GM23338 (cell line): ENCODE measurements around the gene ZNF784. TPM values are rescaled to one million over a fixed set of nuclear protein-coding genes. Genes with fewer than 3 reads are reported as not detected.

Source experiments
- ATAC-seq: fragments of 200-7000 bp; cut with Tn5 transposase; 3 replicates; pipeline ENCODE4 v1.9.1; 2020
- DNase-seq: peaks from one replicate; pipeline ENCODE4 v3.0.0-alpha.2; 2015; ENCODE audit warnings: low spot score
- H2AFZ ChIP-seq: fragments of 200-600 bp; sonication (generic); 2 replicates; pipeline ENCODE4 v1.8.0; 2016; ENCODE audit warnings: antibody characterized with exemption, mild to moderate bottlenecking, moderate library complexity
- H3F3A ChIP-seq: fragments of 200-600 bp; sonication (generic); replicated peaks from 2 replicates; pipeline ENCODE4 v1.8.0; 2017; ENCODE audit warnings: antibody characterized with exemption, mixed run types, low read depth
- H3K27ac ChIP-seq: fragments of 200-600 bp; sonication (generic); 2 replicates; pipeline ENCODE4 v1.6.1; 2016; ENCODE audit warnings: low read depth
- H3K27me3 ChIP-seq: fragments of 200-600 bp; sonication (generic); 2 replicates; pipeline ENCODE4 v1.8.0; 2016; ENCODE audit warnings: mild to moderate bottlenecking, mixed run types, moderate library complexity; ENCODE audit not compliant: insufficient read depth
- H3K36me3 ChIP-seq: fragments of 200-600 bp; sonication (generic); 2 replicates; pipeline ENCODE4 v1.8.0; 2016; ENCODE audit warnings: mild to moderate bottlenecking; ENCODE audit not compliant: insufficient read depth
- H3K4me1 ChIP-seq: fragments of 200-600 bp; sonication (generic); 2 replicates; pipeline ENCODE4 v1.8.0; 2016; ENCODE audit warnings: mild to moderate bottlenecking, moderate library complexity; ENCODE audit not compliant: insufficient read depth
- H3K4me2 ChIP-seq: fragments of 200-600 bp; sonication (generic); 2 replicates; pipeline ENCODE4 v1.7.1; 2017; ENCODE audit warnings: mixed run types
- H3K4me3 ChIP-seq: fragments of 200-600 bp; sonication (generic); 2 replicates; pipeline ENCODE4 v1.6.1; 2016; ENCODE audit warnings: mixed run types
- H3K79me2 ChIP-seq: fragments of 200-600 bp; sonication (generic); replicated peaks from 2 replicates; pipeline ENCODE4 v1.8.0; 2017; ENCODE audit warnings: mild to moderate bottlenecking; ENCODE audit not compliant: insufficient read depth
- H3K9me2 ChIP-seq: fragments of 200-600 bp; sonication (generic); 2 replicates; pipeline ENCODE4 v1.8.0; 2017; ENCODE audit not compliant: insufficient read depth
- H4K20me1 ChIP-seq: fragments of 200-600 bp; sonication (generic); replicated peaks from 2 replicates; pipeline ENCODE4 v1.8.0; 2017; ENCODE audit warnings: mild to moderate bottlenecking; ENCODE audit not compliant: insufficient read depth
- H3K27ac Mint-ChIP-seq: 2 replicates; pipeline ENCODE4 v1.8.0; 2020; ENCODE audit warnings: inconsistent platforms, mild to moderate bottlenecking, moderate library complexity, mixed read lengths
- H3K27me3 Mint-ChIP-seq: 3 replicates; pipeline ENCODE4 v1.8.0; 2022; ENCODE audit warnings: low read depth, mild to moderate bottlenecking, moderate library complexity, mixed read lengths, inconsistent platforms; ENCODE audit not compliant: insufficient read depth, poor library complexity
- H3K36me3 Mint-ChIP-seq: 3 replicates; pipeline ENCODE4 v1.8.0; 2021; ENCODE audit warnings: low read depth, mild to moderate bottlenecking, inconsistent platforms, moderate library complexity, mixed read lengths
- H3K4me1 Mint-ChIP-seq: 3 replicates; pipeline ENCODE4 v1.8.0; 2020; ENCODE audit warnings: mild to moderate bottlenecking, inconsistent platforms, mixed read lengths
- H3K4me3 Mint-ChIP-seq: 3 replicates; pipeline ENCODE4 v1.8.0; 2021; ENCODE audit warnings: moderate library complexity, mild to moderate bottlenecking, inconsistent platforms, mixed read lengths
- H3K9me3 Mint-ChIP-seq: 3 replicates; pipeline ENCODE4 v1.8.0; 2020; ENCODE audit warnings: moderate library complexity, mild to moderate bottlenecking, inconsistent platforms, mixed read lengths
- CREB1 ChIP-seq: fragments of 250-450 bp; sonication (Bioruptor Pico); IDR thresholded peaks from 2 replicates; pipeline ENCODE4 v1.5.0; 2020; ENCODE audit warnings: low read depth, mild to moderate bottlenecking, moderate library complexity
- EZH2 ChIP-seq: fragments of 200-600 bp; sonication (generic); IDR thresholded peaks from one replicate; pipeline ENCODE4 v1.8.0; 2017; ENCODE audit warnings: antibody characterized with exemption, mild to moderate bottlenecking, low read depth; ENCODE audit not compliant: unreplicated experiment
- EZH2phosphoT487 ChIP-seq: fragments of 200-600 bp; sonication (generic); IDR thresholded peaks from one replicate; pipeline ENCODE4 v1.8.1; 2018; ENCODE audit warnings: antibody characterized with exemption; ENCODE audit not compliant: unreplicated experiment
- JUNB ChIP-seq: IDR thresholded peaks from one replicate; pipeline ENCODE4 v1.6.1; 2016; ENCODE audit warnings: antibody characterized with exemption; ENCODE audit not compliant: unreplicated experiment
- NANOG ChIP-seq: IDR thresholded peaks from 2 replicates; pipeline ENCODE4 v1.6.1; 2016; ENCODE audit warnings: antibody characterized with exemption, borderline replicate concordance
- POLR2AphosphoS5 ChIP-seq: IDR thresholded peaks from 2 replicates; pipeline ENCODE4 v1.6.1; 2016; ENCODE audit warnings: antibody characterized with exemption, low read depth
- STAT1 ChIP-seq: IDR thresholded peaks from one replicate; pipeline ENCODE4 v1.6.1; 2016; ENCODE audit warnings: antibody characterized with exemption; ENCODE audit not compliant: unreplicated experiment
- ZNF114 ChIP-seq: fragments of 250-450 bp; sonication (Bioruptor Pico); IDR thresholded peaks from 2 replicates; pipeline ENCODE4 v1.5.0; 2020; ENCODE audit warnings: mild to moderate bottlenecking, moderate library complexity
- ZNF331 ChIP-seq: fragments of 250-450 bp; sonication (Bioruptor Pico); IDR thresholded peaks from 2 replicates; pipeline ENCODE4 v1.5.0; 2020; ENCODE audit warnings: low read depth, mild to moderate bottlenecking, moderate library complexity
- polyA plus RNA-seq: library from polyadenylated mRNA; unstranded; fragments of >200 nt; fragmentation: Nextera tagmentation; extraction: Ambion mirVana; gene quantifications from 2 replicates; pipeline ENCODE4 v1.2.1, GENCODE V29; 2016
- total RNA-seq: library from RNA; depleted of rRNA; stranded (reverse); fragments of >200 nt; shearing (Covaris generic); gene quantifications from 2 replicates; pipeline ENCODE4 v1.2.3, GENCODE V29; 2014
- TF ChIP-seq, protein P1 (sequence below): fragments of 250-450 bp; sonication (Bioruptor Pico); IDR thresholded peaks from 2 replicates; pipeline ENCODE4 v1.5.0; 2020; ENCODE audit warnings: mild to moderate bottlenecking, moderate library complexity
- TF ChIP-seq, protein P2 (sequence below), 2 experiments: fragments of 200-600 bp in 1 of 2; sonication (generic) in 1 of 2; conservative IDR thresholded peaks; 2 replicates each; pipeline versions ENCODE4 v1.5.1 to v1.6.1; 2016 to 2017; ENCODE audit warnings: antibody characterized with exemption in 2 of 2, low read depth in 2 of 2, mild to moderate bottlenecking in 2 of 2, moderate library complexity in 1 of 2
- TF ChIP-seq, protein P3 (sequence below): IDR thresholded peaks from one replicate; pipeline ENCODE4 v1.6.1; 2018; ENCODE audit warnings: antibody characterized with exemption; ENCODE audit not compliant: unreplicated experiment
- TF ChIP-seq, protein P4 (sequence below): IDR thresholded peaks from 2 replicates; pipeline ENCODE4 v1.6.1; 2016; ENCODE audit warnings: antibody characterized with exemption

ZNF784 gene
- total and polyA plus RNA-seq, 2 experiments from 2014 or later, result 1.5 to 6.7 TPM

DNA sequence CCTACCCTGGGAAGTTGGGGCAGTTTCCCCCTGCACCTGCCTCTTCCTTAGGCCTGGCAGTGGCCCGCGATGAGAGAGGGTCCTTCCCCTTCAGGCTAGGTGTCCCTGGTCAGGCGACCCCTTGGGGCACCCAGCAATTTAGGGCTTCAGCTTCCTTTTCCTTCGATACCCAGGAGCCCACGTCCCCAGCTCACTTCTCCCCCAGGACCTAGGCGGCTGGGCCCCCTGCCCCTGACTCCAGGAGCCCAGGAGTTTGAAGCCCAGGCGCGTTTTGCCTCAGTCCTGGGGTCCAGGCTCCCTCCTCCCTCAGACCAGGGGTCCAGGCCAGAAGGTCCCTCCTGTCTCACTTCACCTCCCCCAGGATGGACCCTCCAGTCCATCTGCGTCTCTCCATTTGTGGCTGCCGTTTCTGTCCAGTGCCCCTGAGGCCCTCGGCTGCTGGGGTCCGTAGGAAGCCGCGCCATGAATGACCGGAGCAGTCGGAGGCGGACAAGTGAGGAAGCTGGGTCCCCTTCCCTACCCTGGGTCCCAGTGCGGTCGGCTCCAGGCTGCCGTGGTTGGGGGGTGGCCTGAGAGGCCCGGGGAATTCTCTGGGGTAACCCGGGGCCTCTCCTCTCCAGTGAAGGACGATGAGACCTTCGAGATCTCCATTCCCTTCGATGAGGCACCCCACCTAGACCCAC is 24.4 kb upstream of the ZNF784 start:
- Mint-ChIP-seq H3K4me1 (peaks cover 30% of the 10 kb centered on the region), H3K27me3 (peaks cover 45% of the 10 kb centered on the region), H3K4me3 (peak overlapping the region; percentile 73), H3K27ac (no peak overlapping the region), H3K9me3 (no peaks in the 10 kb centered on the region), H3K36me3 (peaks cover 39% of the 10 kb centered on the region)
- TF ChIP-seq, protein P1, sequence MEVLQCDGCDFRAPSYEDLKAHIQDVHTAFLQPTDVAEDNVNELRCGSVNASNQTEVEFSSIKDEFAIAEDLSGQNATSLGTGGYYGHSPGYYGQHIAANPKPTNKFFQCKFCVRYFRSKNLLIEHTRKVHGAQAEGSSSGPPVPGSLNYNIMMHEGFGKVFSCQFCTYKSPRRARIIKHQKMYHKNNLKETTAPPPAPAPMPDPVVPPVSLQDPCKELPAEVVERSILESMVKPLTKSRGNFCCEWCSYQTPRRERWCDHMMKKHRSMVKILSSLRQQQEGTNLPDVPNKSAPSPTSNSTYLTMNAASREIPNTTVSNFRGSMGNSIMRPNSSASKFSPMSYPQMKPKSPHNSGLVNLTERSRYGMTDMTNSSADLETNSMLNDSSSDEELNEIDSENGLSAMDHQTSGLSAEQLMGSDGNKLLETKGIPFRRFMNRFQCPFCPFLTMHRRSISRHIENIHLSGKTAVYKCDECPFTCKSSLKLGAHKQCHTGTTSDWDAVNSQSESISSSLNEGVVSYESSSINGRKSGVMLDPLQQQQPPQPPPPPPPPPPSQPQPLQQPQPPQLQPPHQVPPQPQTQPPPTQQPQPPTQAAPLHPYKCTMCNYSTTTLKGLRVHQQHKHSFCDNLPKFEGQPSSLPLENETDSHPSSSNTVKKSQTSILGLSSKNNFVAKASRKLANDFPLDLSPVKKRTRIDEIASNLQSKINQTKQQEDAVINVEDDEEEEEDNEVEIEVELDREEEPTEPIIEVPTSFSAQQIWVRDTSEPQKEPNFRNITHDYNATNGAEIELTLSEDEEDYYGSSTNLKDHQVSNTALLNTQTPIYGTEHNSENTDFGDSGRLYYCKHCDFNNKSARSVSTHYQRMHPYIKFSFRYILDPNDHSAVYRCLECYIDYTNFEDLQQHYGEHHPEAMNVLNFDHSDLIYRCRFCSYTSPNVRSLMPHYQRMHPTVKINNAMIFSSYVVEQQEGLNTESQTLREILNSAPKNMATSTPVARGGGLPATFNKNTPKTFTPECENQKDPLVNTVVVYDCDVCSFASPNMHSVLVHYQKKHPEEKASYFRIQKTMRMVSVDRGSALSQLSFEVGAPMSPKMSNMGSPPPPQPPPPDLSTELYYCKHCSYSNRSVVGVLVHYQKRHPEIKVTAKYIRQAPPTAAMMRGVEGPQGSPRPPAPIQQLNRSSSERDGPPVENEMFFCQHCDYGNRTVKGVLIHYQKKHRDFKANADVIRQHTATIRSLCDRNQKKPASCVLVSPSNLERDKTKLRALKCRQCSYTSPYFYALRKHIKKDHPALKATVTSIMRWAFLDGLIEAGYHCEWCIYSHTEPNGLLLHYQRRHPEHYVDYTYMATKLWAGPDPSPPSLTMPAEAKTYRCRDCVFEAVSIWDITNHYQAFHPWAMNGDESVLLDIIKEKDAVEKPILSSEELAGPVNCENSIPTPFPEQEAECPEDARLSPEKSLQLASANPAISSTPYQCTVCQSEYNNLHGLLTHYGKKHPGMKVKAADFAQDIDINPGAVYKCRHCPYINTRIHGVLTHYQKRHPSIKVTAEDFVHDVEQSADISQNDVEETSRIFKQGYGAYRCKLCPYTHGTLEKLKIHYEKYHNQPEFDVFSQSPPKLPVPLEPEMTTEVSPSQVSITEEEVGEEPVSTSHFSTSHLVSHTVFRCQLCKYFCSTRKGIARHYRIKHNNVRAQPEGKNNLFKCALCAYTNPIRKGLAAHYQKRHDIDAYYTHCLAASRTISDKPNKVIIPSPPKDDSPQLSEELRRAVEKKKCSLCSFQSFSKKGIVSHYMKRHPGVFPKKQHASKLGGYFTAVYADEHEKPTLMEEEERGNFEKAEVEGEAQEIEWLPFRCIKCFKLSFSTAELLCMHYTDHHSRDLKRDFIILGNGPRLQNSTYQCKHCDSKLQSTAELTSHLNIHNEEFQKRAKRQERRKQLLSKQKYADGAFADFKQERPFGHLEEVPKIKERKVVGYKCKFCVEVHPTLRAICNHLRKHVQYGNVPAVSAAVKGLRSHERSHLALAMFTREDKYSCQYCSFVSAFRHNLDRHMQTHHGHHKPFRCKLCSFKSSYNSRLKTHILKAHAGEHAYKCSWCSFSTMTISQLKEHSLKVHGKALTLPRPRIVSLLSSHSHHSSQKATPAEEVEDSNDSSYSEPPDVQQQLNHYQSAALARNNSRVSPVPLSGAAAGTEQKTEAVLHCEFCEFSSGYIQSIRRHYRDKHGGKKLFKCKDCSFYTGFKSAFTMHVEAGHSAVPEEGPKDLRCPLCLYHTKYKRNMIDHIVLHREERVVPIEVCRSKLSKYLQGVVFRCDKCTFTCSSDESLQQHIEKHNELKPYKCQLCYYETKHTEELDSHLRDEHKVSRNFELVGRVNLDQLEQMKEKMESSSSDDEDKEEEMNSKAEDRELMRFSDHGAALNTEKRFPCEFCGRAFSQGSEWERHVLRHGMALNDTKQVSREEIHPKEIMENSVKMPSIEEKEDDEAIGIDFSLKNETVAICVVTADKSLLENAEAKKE, result no peak
- TF ChIP-seq, protein P2, sequence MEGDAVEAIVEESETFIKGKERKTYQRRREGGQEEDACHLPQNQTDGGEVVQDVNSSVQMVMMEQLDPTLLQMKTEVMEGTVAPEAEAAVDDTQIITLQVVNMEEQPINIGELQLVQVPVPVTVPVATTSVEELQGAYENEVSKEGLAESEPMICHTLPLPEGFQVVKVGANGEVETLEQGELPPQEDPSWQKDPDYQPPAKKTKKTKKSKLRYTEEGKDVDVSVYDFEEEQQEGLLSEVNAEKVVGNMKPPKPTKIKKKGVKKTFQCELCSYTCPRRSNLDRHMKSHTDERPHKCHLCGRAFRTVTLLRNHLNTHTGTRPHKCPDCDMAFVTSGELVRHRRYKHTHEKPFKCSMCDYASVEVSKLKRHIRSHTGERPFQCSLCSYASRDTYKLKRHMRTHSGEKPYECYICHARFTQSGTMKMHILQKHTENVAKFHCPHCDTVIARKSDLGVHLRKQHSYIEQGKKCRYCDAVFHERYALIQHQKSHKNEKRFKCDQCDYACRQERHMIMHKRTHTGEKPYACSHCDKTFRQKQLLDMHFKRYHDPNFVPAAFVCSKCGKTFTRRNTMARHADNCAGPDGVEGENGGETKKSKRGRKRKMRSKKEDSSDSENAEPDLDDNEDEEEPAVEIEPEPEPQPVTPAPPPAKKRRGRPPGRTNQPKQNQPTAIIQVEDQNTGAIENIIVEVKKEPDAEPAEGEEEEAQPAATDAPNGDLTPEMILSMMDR (conservative IDR thresholded peaks at IDR 0.05; ENCODE audit: low read depth in 2 of 2), result no peak
- TF ChIP-seq ZNF331 (CRISPR knock-in tag) (no peak), NANOG (no peak), EZH2phosphoT487 (no peak), JUNB (no peak), POLR2AphosphoS5 (no peak), STAT1 (no peak), EZH2 (no peak), CREB1 (CRISPR knock-in tag) (no peak), ZNF114 (CRISPR knock-in tag) (no peak)
- TF ChIP-seq, protein P3, sequence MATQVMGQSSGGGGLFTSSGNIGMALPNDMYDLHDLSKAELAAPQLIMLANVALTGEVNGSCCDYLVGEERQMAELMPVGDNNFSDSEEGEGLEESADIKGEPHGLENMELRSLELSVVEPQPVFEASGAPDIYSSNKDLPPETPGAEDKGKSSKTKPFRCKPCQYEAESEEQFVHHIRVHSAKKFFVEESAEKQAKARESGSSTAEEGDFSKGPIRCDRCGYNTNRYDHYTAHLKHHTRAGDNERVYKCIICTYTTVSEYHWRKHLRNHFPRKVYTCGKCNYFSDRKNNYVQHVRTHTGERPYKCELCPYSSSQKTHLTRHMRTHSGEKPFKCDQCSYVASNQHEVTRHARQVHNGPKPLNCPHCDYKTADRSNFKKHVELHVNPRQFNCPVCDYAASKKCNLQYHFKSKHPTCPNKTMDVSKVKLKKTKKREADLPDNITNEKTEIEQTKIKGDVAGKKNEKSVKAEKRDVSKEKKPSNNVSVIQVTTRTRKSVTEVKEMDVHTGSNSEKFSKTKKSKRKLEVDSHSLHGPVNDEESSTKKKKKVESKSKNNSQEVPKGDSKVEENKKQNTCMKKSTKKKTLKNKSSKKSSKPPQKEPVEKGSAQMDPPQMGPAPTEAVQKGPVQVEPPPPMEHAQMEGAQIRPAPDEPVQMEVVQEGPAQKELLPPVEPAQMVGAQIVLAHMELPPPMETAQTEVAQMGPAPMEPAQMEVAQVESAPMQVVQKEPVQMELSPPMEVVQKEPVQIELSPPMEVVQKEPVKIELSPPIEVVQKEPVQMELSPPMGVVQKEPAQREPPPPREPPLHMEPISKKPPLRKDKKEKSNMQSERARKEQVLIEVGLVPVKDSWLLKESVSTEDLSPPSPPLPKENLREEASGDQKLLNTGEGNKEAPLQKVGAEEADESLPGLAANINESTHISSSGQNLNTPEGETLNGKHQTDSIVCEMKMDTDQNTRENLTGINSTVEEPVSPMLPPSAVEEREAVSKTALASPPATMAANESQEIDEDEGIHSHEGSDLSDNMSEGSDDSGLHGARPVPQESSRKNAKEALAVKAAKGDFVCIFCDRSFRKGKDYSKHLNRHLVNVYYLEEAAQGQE, result no peak
- TF ChIP-seq, protein P4, sequence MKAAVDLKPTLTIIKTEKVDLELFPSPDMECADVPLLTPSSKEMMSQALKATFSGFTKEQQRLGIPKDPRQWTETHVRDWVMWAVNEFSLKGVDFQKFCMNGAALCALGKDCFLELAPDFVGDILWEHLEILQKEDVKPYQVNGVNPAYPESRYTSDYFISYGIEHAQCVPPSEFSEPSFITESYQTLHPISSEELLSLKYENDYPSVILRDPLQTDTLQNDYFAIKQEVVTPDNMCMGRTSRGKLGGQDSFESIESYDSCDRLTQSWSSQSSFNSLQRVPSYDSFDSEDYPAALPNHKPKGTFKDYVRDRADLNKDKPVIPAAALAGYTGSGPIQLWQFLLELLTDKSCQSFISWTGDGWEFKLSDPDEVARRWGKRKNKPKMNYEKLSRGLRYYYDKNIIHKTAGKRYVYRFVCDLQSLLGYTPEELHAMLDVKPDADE, result no peak
- H3K79me2 ChIP-seq, result peaks cover 32% of the 10 kb centered on the region
- H3K27ac ChIP-seq, result no peak overlapping the region
- H3K4me3 ChIP-seq, result peak overlapping the region; percentile 65
- no peaks in the 10 kb centered on the region for H3K27me3 ChIP-seq
- H4K20me1 ChIP-seq, result no peaks in the 10 kb centered on the region
- H3K9me2 ChIP-seq, result no peaks in the 10 kb centered on the region
- H3F3A ChIP-seq, result peaks cover 15% of the 10 kb centered on the region; the same call in 1 of the 2 replicates
- DNase-seq (peak; percentile 48), ATAC-seq (peak; percentile 12)
- H3K4me1 ChIP-seq, result no peaks in the 10 kb centered on the region; the same call in 1 of the 2 replicates
- no peak overlapping the region for H2AFZ ChIP-seq
- no peaks in the 10 kb centered on the region for H3K36me3 ChIP-seq
- H3K4me2 ChIP-seq, result peak overlapping the region; percentile 87
